Measurements from ENCODE around the gene RFX8. TPM values are rescaled to one million over a fixed set of nuclear protein-coding genes. Genes with fewer than 3 reads are reported as not detected.

Gene RFX8
- total and polyA plus RNA-seq, 11 donors: 0.12 to 2.0 (median 0.34) TPM; not detected in 5

DNA sequence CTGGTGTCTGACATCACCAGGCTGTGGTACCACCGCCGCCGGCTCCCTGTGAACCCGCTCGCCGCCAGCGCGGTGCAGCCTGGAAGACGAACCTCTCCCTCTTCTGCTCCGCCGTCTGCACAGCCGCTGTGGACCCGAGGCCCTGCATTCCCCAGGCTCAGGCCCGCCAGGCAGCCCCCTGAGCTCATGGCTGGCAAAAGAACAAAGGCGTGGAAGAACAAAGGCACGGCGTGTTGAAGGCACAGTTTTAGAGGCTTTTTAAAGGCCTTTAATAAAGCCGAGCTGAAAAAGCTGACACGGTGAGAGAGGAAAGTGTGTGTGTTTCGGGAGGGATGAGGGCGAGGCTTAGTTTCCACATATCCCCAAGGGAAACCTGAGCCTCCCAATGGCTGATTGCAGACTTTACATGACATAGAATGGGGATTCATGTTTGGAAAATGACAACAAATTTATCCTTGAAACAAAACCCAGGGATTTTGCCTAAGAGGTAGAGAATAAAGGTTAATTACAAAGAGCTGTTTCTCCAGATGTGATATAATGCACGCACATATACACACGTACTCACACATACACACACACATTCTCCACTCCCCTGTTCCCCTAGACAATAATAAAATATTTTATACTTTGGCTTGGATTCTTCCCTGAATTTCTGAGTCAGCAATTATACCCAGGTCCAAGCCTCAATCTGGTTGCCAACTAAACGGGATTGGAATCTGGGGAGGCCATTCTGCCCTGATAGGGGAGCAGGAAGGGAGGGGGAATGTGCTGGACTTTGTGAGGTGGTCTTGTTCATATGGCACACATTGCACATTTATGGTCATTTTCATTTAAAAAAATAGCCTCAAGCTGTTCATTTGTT lies 39.7 kb downstream of the RFX8 start:
- ATAC-seq: peak; percentile 33 to 56 (median 52)
- H3K4me3 ChIP-seq: peak overlapping the region in 9 of 12 donors; percentile 4 to 43 (median 27)

DNA sequence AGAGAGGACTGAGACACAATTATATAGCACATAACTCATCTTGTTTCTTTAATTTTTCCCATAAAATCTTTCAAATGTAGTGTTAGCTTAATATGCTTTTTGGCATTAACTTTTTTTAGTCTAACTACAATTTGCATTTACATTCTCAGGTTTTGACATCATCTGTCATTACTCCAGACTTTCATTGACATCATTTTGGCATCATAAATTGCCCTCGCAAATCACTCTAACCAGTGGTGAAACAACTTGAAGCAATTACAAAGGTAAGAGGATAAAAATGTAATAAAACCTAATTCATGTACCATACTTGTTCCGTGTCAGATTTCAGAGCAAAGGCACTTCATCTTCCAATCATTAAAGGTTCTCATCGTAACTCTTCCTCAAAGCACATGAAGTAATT lies 41.4 kb downstream of the RFX8 start:
- Histone ChIP-seq H3K27me3 (no peaks in the 10 kb centered on the region), H3K9me3 (no peaks in the 10 kb centered on the region), H3K4me1 (peaks cover 0 to 25% (median 7%) of the 10 kb centered on the region in 12 donors), H3K36me3 (no peaks in the 10 kb centered on the region), H3K4me3 (no peak overlapping the region), H3K27ac (no peak overlapping the region)
- TF ChIP-seq CTCF (IDR thresholded peaks at IDR 0.05): no peak
- DNase-seq (no peak), ATAC-seq (no peak)
- intact Hi-C loops (cut with DNase I): loop anchor here in 3 of 10 donors (10.0 kb wide), 2 partner anchors 71 to 261 kb away; partner anchors contain the start of gene MAP4K4 (in 2 of the 3)
- WGBS, 4 donors: 93 to 94% (median 93%) methylated on average over 3 of the region's 3 CpGs

More for the DNA sequence above, 39.7 kb downstream of the RFX8 start:
- TF ChIP-seq CTCF (IDR thresholded peaks at IDR 0.05): no peak
- TF ChIP-seq POLR2A (IDR thresholded peaks at IDR 0.05): no peak
- Histone ChIP-seq H3K27ac (peak overlapping the region in 5 of 12 donors; percentile 3 to 47 (median 11)), H3K27me3 (no peaks in the 10 kb centered on the region), H3K4me1 (peaks cover 0 to 28% (median 6%) of the 10 kb centered on the region in 12 donors), H3K9me3 (no peaks in the 10 kb centered on the region), H3K36me3 (no peaks in the 10 kb centered on the region)
- DNase-seq: peak in 2 of 5 donors; percentile 49 to 51
- intact Hi-C loops (cut with DNase I): loop anchor here in 3 of 10 donors (5.0 to 10.0 kb wide), 3 partner anchors 37 to 260 kb away; partner anchors contain the start of gene MAP4K4 (in 2 of the 3)
- WGBS, 4 donors: 47 to 52% (median 48%) methylated on average over 24 of the region's 24 CpGs

- Histone ChIP-seq H3K4me1 (peaks cover 0 to 25% (median 9%) of the 10 kb centered on the region in 12 donors), H3K9me3 (no peaks in the 10 kb centered on the region), H3K36me3 (no peaks in the 10 kb centered on the region), H3K27ac (no peak overlapping the region), H3K4me3 (no peak overlapping the region), H3K27me3 (no peaks in the 10 kb centered on the region)
- intact Hi-C loops (cut with DNase I): loop anchor here in 3 of 10 donors (10.0 kb wide), 2 partner anchors 72 to 262 kb away; partner anchors contain the start of gene MAP4K4 (in 2 of the 3)
- DNase-seq (no peak), ATAC-seq (peak in 2 of 4 donors; percentile 21 to 53)
- no peak for TF ChIP-seq CTCF (IDR thresholded peaks at IDR 0.05)
- TF ChIP-seq POLR2A (IDR thresholded peaks at IDR 0.05): no peak
- 79 to 88% (median 82%) methylated on average over 15 to 20 of the region's 20 CpGs for WGBS, 4 donors
These were observed 42.3 kb downstream of the RFX8 start for GRCh38 chr2:101432411-101433181.
